SU-DHL-6 (cell line): ENCODE results near the gene FOSL2.

ENCODE experiments used
- EZH2phosphoT487 ChIP-seq: fragments of 200-600 bp; sonication (generic), shearing (Covaris generic); conservative IDR thresholded peaks from 2 replicates; pipeline ENCODE4 v1.6.1; 2018; ENCODE audit warnings: mild to moderate bottlenecking, antibody characterized with exemption, low read length, moderate library complexity, mixed read lengths
- TF ChIP-seq, protein P1 (sequence below): fragments of 200-600 bp; sonication (generic); IDR thresholded peaks from one replicate; pipeline ENCODE4 v1.5.1; 2017; ENCODE audit warnings: antibody characterized with exemption, mild to moderate bottlenecking, low read length, moderate library complexity; ENCODE audit not compliant: insufficient read depth, poor library complexity, severe bottlenecking

DNA sequence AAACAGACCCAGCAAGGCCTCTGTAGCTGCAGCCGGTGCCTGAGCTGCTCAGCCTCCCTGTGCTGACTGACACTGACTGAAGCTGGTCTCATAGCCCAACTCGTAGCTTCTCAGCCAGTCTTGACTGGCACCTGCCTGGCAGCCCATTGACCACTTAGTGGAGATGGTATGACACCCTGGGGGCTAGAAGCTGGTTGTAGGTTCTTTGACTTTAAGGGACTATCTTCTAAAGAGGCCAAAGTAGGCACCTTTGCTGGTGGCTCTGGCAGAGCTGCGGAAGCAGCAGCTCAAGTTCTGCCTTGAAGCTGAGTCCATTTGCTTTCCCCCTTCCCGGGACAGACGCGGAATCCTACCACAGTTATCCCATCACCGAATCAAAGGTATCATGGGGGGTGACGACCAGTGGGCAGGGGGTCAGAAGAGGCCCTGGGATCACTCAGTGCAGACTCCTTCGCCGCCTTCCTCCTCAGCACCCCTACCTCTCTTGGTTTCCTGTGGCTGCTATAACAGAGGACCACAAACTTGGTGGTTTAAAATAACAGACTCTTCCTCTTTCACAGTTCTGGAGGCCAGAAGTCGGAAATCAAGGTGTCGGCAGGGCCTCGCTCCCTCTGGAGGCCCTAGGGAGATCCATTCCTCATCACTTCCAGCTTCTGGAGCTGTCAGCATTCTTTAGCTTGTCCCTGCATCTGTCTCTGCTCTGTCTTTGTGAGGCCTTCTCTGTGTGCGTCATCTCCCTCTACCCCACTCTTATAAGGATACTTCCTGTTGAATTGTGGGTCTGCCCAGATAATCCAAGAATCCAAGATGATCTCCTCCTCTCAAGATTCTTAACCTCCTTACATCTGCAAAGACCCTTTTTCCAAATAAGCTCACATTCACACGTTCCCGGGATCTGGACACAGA lies 13.7 kb upstream of the FOSL2 start:
- TF ChIP-seq, protein P1, sequence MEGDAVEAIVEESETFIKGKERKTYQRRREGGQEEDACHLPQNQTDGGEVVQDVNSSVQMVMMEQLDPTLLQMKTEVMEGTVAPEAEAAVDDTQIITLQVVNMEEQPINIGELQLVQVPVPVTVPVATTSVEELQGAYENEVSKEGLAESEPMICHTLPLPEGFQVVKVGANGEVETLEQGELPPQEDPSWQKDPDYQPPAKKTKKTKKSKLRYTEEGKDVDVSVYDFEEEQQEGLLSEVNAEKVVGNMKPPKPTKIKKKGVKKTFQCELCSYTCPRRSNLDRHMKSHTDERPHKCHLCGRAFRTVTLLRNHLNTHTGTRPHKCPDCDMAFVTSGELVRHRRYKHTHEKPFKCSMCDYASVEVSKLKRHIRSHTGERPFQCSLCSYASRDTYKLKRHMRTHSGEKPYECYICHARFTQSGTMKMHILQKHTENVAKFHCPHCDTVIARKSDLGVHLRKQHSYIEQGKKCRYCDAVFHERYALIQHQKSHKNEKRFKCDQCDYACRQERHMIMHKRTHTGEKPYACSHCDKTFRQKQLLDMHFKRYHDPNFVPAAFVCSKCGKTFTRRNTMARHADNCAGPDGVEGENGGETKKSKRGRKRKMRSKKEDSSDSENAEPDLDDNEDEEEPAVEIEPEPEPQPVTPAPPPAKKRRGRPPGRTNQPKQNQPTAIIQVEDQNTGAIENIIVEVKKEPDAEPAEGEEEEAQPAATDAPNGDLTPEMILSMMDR, result no peak
- no peak for TF ChIP-seq EZH2phosphoT487
